ENCODE measurements around the gene MUC4. TPM values are rescaled to one million over a fixed set of nuclear protein-coding genes. Genes with fewer than 3 reads are reported as not detected.

The MUC4 gene
- total and polyA plus RNA-seq, 12 donors, result 0.03 to 0.17 (median 0.09) TPM; not detected in 6

DNA sequence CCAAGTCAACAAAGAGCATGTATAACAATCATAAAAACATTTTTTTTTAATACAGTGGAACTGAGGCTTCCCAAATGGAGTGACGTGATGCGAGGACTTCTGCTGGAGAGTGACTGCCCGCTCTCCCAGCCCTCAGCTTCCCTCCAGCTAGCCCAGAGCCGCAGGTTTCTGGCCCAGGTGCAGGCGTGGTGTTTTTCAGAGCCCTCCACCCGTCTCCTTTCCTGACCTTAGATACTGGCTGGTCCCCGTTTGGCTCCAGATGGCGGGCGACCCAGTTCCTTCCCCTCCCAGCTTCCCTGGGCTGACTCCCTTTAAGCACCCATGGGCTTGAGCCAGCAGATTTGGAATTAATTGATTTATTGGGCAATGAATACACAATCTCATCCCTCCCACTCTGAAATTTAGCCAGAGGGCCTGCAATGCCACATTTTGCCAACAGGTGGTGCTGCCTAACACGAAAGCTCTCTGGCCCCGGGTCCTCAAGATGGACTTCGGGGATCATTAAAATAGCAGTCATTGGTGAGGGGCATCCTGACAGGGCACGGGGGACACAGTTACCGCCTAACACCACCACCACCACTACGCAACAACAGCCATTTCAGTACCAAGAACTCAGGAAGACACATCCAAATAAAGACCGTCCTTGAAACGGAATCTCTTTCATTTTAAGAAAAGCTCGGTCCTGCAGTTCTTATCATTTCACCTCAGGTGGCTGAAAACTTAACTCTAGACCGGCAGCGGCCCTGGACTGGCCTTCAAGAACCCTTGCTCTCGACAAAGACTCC lies 47.5 kb upstream of the MUC4 start:
- TF ChIP-seq, protein P1, sequence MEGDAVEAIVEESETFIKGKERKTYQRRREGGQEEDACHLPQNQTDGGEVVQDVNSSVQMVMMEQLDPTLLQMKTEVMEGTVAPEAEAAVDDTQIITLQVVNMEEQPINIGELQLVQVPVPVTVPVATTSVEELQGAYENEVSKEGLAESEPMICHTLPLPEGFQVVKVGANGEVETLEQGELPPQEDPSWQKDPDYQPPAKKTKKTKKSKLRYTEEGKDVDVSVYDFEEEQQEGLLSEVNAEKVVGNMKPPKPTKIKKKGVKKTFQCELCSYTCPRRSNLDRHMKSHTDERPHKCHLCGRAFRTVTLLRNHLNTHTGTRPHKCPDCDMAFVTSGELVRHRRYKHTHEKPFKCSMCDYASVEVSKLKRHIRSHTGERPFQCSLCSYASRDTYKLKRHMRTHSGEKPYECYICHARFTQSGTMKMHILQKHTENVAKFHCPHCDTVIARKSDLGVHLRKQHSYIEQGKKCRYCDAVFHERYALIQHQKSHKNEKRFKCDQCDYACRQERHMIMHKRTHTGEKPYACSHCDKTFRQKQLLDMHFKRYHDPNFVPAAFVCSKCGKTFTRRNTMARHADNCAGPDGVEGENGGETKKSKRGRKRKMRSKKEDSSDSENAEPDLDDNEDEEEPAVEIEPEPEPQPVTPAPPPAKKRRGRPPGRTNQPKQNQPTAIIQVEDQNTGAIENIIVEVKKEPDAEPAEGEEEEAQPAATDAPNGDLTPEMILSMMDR (IDR thresholded peaks at IDR 0.05), result peak; percentile 91 to 97 (median 94)
- TF ChIP-seq POLR2A (IDR thresholded peaks at IDR 0.05), result no peak
- Histone ChIP-seq H3K4me3 (no peak overlapping the region), H3K27ac (no peak overlapping the region), H3K4me1 (replicated peaks in 1 of 2) (peaks cover 0 to 18% of the 10 kb centered on the region in 2 donors), H3K27me3 (no peaks in the 10 kb centered on the region), H3K36me3 (replicated peaks in 1 of 2) (no peaks in the 10 kb centered on the region), H3K9me3 (replicated peaks in 1 of 3) (no peaks in the 10 kb centered on the region)
- peak; percentile 55 to 94 (median 71) for DNase-seq
- intact Hi-C loops (cut with DNase I), result loop anchor here in 1 of 2 donors (5.0 kb wide), 1 partner anchor 58 kb away; no protein-coding TSS in a partner anchor
- WGBS, 4 donors, result 6 to 10% (median 8%) methylated on average over 18 to 21 of the region's 21 CpGs

DNA sequence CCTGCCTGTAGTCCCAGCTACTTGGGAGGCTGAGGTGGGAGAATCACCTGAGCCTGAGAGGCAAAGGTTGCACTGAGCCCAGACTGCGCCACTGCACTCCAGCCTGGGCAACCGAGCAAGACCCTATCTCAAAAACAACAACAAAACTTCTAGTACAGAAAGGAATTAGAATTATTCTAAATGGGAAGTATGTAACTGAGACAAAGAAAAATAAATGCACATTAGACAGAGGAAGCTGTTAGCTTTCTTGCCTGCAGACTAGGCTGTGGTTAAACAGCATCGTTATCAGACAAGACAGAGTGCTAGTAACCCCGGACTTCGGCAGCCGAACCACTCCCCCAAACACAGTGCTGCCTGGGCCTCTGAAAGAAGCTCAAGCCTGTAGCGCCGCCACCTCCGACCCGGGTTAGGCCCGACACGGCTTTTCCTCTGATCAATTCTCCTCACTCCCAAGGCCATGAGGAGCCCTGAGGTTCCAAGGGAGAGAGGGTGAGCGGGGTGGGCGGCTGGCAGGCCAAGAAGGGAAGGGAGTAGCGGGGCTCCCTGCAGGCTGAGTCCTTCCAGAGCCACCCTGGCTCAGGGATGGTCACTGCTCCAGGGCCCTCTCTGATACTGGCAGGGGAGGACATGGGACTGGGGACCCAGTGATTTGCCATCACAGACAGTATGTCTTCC lies 44.8 kb upstream of the MUC4 start:
- Histone ChIP-seq H3K9me3 (replicated peaks in 1 of 3) (no peaks in the 10 kb centered on the region), H3K27me3 (no peaks in the 10 kb centered on the region), H3K27ac (no peak overlapping the region), H3K4me1 (replicated peaks in 1 of 2) (peaks cover 0 to 10% of the 10 kb centered on the region in 2 donors), H3K36me3 (replicated peaks in 1 of 2) (no peaks in the 10 kb centered on the region), H3K4me3 (no peak overlapping the region)
- DNase-seq, result no peak
- no peak for TF ChIP-seq POLR2A (IDR thresholded peaks at IDR 0.05)
- TF ChIP-seq, protein P1 (IDR thresholded peaks at IDR 0.05), result no peak
- WGBS, 4 donors, result 60 to 79% (median 70%) methylated on average over 9 to 15 of the region's 15 CpGs
- intact Hi-C loops (cut with DNase I), result loop anchor here in 1 of 2 donors (5.0 kb wide), 1 partner anchor 61 kb away; no protein-coding TSS in a partner anchor

DNA sequence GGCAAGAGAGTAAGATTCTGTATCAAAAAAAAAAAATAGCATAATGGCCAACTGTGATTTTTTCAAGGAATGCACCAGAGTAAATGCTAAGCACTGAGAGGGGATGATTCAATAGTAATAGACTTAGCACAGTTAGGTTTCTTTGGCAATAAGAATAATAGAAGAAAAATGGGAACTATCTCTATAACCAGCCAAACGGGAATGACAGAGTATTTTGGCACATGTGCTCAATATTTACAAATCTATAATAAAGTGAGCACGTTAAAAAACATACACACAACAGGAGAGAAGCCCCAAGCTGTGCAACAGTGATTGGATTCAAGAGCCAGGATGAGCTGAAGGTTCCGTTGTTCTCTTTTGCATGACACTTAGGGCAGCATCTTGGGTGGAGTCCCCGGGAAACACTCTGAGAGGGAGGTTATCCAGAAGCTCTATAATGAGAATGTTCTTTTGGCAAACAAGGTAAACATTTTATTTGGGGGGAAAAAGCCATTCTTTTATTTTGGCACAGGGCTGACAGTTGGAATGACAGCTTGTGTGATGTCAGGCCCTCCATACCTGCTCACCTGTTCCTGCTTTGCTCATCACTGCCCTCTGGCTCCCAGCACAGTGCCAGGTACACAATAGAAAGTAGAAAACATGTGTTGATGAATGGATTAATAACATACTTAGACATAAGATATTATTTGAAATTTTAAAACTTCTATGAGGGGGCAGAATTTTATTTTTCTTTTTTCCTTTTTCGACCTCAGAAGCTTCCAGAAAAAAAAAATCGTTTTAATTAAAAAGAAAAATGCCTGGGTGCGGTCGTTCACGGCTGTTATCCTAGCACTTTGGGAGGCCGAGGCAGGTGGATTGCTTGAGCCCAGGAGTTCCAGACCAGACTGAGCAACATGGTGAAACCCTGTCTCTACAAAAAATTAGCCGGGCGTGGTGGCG lies 44.0 kb upstream of the MUC4 start:
- no peak for DNase-seq

More for the DNA sequence above, 44.0 kb upstream of the MUC4 start:
- Histone ChIP-seq H3K4me1 (replicated peaks in 1 of 2) (peaks cover 0 to 13% of the 10 kb centered on the region in 2 donors), H3K27ac (no peak overlapping the region), H3K4me3 (no peak overlapping the region), H3K27me3 (no peaks in the 10 kb centered on the region), H3K36me3 (replicated peaks in 1 of 2) (no peaks in the 10 kb centered on the region), H3K9me3 (replicated peaks in 1 of 3) (no peaks in the 10 kb centered on the region)
- WGBS, 4 donors, result 74 to 79% (median 78%) methylated on average over 13 of the region's 13 CpGs
- TF ChIP-seq, protein P1 (IDR thresholded peaks at IDR 0.05), result no peak
- no peak for TF ChIP-seq POLR2A (IDR thresholded peaks at IDR 0.05)
- intact Hi-C loops (cut with DNase I), result loop anchor here in 1 of 2 donors (5.0 kb wide), 1 partner anchor 62 kb away; no protein-coding TSS in a partner anchor
